ACHN (cell line): ENCODE measurements around the gene NEDD4L.
"Not testable (repeated sequence)": the region's sequence is repeated elsewhere in the genome, so short reads cannot be mapped to it uniquely, and the experiment has no call there.

ENCODE experiments used
- DNase-seq: peaks from one replicate; pipeline ENCODE4 v3.0.0-alpha.2; 2015
- in situ Hi-C: cut with HindIII; loops from 2 replicates; pipeline ENCODE4 v1.10.0; 2017; ENCODE audit warnings: low sequenced_read_pairs, low pct_ligation_motif_present, low pct_unique_long_range_greater_than_20kb

The NEDD4L gene

DNA sequence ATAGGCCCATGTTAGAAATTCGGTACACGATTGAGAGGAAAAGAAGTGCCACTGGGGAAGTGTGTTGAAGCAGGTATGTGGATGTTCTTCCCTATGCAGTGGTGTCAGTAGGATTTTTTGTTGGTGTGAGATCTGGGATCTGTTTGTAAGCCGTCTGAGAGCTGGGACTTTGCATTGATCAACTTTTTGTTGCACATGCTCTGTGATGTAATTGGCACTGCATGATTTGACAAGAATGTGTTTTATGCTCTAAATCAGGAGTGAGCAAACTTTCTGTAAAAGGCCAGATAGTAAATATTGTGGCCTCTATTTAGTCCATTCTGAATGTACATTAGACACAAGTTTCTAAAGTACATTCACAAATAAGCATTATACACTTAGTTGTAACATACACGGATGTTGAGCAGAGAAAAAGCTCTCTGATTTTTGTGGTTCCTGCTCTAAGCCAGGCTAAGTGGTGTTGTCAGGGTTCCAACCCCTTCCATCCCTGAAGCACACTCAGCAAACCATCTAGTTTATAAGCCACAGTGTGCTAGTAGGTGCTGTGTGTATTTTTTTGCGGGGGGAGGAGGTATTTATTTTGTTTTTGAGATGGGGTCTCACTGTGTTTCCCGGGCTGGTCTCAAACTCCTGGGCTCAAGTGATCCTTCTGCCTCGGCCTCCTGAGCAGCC is 235.6 kb downstream of the NEDD4L start:
- in situ Hi-C loops: no loop called here
- DNase-seq: no peak

DNA sequence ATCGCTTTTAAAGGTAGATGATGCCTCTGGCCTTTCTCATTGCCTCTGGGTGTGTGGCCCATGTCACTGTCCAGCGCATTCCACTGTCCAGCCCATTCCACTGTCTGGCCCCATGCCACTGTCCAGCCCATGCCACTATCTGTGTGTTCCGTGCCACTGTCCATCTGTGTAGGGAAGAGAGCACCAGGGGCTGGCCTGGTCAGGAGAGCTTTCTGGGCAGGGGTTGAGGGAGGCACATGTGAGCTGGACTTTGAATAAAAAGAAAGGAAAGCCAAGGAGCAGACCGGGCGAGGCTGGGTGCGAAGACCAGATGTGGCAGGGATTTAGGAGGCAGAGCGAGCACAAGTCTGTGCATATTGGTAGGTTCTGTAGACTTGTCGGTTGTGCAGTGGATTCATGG is 236.2 kb downstream of the NEDD4L start:
- DNase-seq: no peak
- in situ Hi-C loops: no loop called here

DNA sequence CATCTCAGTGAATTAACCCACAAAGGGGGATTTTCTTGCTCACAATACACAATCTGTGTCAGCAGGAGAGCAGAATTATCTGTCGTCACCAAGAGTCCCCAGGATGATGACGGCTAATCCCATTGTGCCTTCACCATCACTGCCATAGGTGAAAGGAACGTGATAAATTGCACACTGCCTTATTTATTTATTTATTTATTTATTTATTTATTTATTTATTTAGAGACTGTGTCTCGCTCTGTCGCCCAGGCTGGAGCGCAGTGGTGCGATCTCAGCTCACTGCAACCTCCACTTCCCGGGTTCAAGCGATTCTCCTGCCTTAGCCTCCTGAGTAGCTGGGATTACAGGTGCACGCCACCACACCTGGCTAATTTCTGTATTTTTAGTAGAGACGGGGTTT is 238.8 kb downstream of the NEDD4L start:
- DNase-seq, in situ Hi-C loops: not testable (repeated sequence)

DNA sequence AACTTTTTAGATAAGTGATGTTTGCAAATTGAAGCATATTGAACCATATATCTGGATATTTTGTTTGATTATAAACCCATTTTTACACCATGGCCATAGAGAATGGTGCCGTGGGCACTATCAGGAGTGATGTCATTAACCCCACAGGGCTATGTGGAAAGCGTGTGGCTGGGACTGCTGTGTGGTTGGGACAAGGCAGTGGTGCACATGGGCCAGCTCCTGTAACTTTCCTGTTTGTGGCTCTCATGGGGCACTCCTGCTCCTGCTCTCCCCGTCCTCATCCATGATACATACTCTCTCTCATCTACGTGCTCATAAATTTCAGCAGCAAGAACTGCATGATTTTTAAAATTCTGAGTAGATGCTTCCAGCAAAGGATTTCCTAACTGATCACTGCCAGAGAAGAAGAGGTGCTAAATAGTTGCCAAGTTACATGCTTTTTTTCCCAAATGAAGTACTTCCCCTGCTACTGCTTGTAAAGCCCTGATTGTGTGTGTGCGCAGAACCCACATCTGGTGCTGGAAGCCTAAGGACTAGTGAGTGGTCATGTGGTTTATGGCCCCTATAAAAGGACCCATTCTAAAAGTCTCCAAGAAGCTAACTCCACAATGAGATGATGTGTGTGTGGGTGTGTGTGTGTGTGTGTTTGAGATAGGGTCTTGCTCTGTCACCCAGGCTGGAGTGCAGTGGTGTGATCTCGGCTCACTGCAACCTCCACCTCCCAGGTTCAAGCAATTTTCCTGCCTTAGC is 240.8 kb downstream of the NEDD4L start:
- in situ Hi-C loops: no loop called here
- DNase-seq: no peak

DNA sequence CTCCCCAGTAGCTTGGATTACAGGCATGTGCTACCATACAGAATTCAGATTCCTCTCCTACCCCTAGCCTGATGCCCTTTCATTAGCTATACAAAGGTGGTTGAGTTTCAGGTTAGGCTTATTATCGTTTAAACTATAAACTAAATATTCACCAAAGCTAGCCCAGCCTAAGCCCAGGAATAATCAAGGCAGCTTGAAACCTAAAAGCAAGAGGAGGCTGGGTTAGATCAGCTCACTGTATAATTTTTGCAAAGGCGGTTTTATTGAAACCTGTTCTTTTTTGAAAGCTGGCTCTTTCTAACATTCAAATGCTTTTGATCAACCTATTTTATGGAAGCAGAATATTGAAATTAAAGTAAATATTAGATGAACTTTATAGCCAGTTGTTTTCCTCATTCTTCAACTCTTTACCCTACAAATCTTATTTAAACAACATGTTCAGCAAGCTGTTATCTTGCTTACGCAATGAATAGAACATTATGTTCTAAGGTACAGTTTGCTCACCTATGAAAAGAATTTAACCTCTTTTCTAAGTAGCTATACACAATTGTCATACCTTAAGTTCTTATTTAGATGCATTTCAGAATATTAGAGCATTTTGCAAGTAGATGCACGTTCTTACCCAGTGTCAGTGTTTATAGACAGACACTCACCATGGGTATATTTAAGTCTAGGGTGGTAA is 241.6 kb downstream of the NEDD4L start:
- DNase-seq: no peak
- in situ Hi-C loops: no loop called here

DNA sequence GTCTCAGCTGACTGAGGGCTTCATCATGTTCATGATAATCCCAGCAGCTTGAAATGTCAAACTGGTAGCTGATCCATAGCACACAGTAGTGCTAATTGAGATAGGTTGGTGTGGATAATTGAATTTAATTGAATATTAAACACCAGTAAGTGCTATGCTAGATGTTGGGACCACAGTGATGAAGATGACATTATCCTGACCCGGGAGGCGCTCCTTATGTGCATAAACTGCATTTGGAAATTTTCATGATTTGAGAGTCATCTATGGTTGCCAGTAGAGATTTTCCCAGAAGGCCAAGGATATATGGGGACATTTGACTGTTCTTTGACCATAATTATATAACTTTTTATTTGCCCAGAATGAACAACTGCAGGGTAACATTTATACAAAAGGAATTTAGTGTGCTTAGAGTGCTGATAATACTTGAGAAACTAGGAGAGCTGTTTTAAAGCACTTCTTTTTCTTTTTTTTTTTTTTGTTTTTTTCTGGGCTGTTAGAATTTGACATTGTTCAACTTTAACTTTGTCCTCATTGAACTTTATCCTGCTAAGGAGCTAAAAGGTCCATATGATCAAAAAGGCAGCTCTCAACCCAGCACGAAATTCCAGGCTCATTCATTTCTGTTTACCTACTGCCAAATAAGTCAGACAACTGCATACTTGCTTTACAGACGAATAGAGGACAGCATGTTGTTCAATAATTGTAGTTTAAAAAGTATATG is 242.8 kb downstream of the NEDD4L start:
- in situ Hi-C loops: no loop called here
- no peak for DNase-seq

DNA sequence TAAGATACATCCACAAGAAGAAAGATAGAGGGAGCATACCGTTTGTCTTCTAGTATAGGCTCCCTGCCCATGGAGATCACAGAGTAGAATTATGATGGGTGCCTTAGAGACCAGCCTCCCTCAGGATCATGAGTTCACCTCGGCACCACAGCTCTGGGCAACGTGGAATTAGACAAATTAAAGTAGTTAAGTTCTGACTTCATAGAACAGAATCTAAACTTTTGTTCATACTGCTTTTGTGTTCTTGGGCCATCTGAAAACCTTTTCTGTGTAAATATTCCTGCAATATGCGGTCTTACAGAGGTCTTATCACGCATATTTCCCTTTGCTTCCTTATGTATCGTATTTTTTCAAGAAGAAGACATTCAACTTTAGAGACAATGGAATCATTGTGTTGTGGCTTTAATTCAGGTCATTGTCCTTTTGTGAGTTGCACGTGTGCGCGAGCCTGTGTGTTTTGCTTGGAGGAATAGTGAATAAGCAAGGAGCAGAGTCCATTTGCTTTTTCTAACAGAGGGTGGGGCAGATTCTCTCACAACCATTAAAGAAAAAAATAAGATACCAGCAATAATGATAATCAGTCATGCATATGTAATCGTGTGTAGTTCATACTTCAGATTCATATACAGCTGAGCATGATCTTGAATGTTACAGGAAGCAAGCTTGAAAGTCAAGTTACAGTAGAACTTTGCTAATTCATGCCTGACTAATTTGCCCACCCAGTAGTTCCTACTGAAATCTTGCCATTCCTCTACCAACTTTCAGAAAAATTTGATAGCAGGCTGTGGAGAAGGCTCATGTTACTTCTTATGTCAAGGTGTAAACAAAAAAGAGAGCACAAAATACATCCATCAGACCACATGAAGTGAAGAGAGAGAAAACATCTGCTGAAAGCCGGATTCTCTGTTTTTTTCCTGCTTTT is 243.6 kb downstream of the NEDD4L start:
- DNase-seq: no peak
- in situ Hi-C loops: no loop called here

DNA sequence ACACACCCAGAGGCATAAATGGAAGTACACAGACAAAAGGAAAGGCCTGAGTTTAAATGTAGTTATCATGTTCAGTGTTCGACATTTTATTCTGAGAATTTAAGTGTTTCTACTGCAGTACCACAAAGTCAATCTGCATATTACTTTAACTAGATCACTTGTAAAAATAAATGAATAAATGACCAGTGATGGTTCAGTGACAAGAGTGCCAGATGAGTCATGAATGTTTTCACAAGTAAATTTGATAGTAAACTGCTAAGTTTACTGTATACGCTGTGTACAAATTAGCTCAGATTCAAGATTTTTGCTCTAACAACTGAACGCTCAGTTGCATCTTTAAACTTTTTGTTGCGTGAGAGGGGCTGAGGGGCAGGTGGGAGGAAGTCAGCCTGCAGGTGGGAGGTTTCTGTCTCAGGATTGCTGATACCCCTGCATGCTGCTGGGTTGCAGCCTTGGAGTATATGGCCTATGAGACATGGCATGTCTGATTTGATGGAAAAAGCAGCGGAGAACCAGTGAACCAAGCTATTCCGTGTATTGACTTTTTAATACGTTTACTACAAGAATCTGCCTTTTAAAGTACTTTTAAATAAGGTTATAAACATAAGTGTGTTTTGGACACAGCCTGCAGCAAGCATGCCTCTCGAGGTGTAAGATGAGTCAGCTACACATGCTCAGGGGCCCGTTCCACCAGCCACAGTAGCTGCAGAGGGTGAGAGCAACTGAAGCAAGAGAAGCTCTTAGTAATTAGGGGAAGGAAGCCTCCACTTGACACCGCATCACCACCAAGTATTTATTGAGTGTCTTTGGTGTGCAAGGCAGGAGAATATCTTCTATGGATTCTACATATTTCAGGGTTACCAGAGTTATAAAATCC is 245.1 kb downstream of the NEDD4L start:
- in situ Hi-C loops: no loop called here
- peak; percentile 55 for DNase-seq

DNA sequence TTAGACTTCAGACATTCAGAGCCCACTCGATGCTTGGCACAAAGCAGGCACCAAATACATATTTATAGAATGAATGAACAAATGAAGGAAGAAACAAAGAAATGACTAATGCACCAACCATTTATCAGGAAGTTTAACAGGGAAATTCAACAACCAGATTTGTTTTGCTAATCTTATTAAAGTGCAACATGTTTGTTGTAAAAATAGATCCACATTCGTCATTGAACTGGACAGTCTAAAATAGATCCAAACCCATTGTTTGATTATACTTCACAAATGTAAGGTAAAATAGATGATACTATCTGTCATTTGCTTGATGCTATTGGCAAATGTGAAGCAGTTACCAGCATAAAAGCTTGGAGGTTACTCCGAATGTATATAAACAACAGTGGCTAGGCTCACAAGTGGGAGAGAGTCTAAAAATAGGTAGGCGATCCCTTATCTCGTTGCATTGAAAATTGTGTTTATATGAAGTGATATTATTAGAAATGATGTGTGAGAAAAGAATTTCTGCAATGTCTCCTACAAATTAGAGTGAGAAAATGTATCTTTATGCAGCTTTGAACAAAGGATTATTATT is 246.2 kb downstream of the NEDD4L start:
- in situ Hi-C loops: no loop called here
- no peak for DNase-seq

DNA sequence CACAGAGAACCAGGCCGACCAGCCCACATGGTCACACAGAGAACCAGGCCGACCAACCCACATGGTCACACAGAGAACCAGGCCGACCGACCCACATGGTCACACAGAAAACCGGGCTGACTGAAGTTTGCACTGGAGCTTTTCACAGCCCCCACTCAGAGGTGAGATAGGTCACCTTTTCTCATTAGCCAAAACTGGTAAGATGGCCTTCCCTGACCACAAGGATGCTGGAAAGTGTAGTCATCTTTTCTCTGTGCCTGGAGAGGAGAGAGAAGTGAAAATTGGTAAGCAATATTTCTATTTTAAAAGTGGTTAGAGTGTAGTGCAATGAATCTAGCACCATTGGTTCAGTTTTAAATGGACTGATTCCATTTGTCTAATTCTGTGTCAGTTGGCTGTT is 247.1 kb downstream of the NEDD4L start:
- no peak for DNase-seq
- in situ Hi-C loops: no loop called here

DNA sequence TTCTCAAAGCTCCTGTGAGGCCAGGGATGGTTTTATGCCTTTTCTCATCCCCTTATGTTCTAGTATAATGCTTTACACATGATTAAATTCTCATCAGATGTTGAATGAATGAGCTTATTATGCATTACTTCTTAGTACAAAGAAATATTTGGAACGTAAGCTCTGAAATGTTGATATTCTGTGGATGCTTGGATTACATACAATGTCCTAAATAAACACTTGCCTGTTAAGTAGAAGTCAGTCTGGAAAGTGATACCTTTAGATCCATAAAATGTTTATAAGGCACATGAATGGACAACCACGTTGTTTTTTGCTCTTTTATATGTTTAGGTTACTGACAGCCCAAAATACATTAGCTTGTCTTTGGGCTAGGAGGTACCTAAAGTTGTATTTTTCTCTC is 248.6 kb downstream of the NEDD4L start:
- in situ Hi-C loops: no loop called here
- DNase-seq: no peak

DNA sequence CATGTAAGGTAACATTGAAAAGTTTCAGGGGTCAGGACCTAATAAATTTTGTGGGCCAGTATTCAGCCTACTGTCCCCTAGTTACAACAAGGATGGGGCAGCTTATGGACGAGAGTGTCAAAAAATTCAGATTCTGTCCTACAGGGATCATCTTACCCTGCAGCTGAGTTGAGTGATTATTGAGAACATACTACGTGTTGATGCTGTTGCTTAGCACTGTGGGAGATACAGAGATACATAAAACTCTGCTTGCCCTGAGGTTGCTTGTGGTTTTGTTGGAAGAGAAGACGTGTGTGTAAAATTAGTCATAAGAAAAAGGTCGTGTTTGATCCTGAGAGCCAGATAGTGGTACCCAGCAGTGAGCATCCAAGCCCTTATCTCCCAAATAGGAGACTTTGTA is 253.2 kb downstream of the NEDD4L start:
- in situ Hi-C loops: no loop called here
- no peak for DNase-seq

DNA sequence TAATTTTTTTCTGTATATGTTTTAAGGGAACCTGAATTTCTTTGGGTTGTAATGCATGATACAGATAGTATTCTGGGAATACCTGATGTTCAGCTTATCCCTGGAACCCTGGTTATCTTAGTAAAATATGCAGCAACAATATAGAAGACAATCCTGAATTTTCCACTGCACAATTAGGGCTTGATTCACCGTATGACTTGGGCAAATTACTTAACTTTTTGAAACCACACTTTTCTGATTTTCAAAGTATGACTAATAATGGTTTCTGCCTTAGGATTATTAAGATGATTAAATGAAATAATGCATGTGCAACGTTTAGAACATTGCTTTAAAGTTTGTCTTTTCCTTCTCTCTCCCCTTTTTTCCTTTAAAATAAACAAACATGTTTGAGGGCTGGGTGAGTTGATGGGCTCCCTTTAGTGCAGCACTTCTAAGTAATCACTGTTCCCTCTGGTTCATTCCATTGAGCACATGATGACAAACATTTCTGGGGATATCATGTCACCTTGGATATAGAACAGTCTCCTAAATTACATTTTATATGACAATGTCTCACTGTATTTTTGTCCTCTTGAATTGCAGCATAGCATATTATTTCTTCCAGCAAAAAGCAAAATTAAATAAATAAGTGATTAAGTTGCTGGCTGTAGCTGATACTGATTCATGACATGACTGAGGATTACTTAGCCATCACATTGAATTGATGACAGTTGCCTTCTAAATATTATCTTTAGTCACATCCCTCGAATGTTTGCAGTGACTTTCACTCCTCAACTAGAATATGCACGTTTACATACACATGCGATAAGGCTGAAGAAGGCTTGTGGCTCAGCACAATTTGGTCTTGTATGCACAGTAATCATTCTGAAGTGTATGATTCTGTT is 254.5 kb downstream of the NEDD4L start:
- in situ Hi-C loops: no loop called here
- DNase-seq: no peak

DNA sequence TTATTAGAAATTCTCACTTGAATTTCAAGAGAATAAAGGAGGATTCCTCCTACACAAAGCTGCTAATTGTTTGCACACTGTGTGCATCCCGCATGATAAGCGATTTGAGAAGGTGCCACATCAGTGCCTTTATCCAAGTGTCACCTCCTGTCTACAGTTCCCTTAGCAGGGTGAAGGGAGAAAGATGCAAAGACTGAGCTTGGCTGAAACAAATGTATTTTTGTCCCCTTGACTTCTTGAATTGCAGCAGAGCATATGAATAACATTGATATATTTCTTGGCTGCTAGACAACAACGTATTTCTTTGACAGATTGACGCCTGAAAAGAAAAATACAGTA is 255.1 kb downstream of the NEDD4L start:
- in situ Hi-C loops: no loop called here
- no peak for DNase-seq

DNA sequence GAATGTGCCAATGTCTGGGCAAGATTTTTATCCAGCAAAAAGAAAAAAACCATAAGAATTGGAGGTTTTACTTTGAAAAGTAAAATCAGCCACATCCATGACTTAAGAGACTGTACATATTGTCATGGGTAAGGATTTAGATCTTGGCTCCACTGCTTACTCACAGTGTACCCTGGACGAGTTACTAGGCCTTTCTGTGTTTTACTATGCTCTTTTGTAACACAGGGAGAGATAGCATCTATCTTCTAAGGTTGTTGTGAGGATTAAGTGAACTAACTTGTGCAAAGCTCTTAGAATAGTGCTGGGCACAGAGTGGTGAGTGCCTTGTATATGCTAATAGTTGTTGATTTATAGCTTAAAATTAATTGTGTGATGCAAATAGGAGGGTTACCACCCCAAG is 255.9 kb downstream of the NEDD4L start:
- in situ Hi-C loops: no loop called here

DNA sequence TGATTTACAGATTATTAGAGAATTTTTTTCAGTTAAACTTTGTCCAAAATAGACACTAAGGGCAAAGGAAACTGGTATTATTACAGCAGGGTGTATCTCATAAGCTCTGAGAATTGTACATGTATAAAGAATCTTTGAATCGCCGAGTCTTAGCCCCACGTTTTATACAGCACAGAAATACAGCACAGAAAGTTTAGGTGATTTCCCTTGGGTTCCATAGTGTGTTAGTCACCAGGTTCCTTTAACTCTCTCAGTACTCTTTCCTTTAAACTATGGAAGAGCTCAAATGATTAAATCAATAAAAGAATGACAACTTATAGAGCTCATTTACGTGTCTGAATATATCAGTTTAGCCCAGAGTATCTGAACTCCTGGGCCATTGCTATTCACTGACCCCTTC is 256.8 kb downstream of the NEDD4L start:
- DNase-seq: no peak
- in situ Hi-C loops: no loop called here

More for the DNA sequence above, 255.9 kb downstream of the NEDD4L start:
- DNase-seq: no peak
